Putamen (tissue), 1 donor: ENCODE results near the gene COL1A1.

Source experiments
- DNase-seq: peaks from one replicate; pipeline ENCODE4 v3.0.0-alpha.2; 2016; ENCODE audit warnings: low spot score

COL1A1 gene

GRCh38 chr17:50153650-50154575 lies 47.5 kb downstream of the COL1A1 start:
- no peak for DNase-seq

- no peak for DNase-seq
Measured at GRCh38 chr17:50152736-50153135, 48.7 kb downstream of the COL1A1 start.

- peak; percentile 92 for DNase-seq
Measured at GRCh38 chr17:50151937-50152547, 49.4 kb downstream of the COL1A1 start.

- peak; percentile 91 for DNase-seq
Measured at GRCh38 chr17:50151041-50151936, 50.1 kb downstream of the COL1A1 start.

- DNase-seq, result no peak
Measured at GRCh38 chr17:50150354-50151040, 50.9 kb downstream of the COL1A1 start, which contains the start of gene PPP1R9B. PPP1R9B (minus strand) TSS chr17:50150677; CDS start chr17:50150513, 164 bp downstream.

GRCh38 chr17:50149417-50150353 lies 51.7 kb downstream of the COL1A1 start:
- no peak for DNase-seq

- no peak for DNase-seq
Measured at GRCh38 chr17:50149091-50149416, 52.4 kb downstream of the COL1A1 start.

GRCh38 chr17:50148226-50149090 lies 53.0 kb downstream of the COL1A1 start:
- DNase-seq, result peak; percentile 58

GRCh38 chr17:50147841-50148225 lies 53.6 kb downstream of the COL1A1 start:
- DNase-seq, result no peak

GRCh38 chr17:50146927-50147665 lies 54.3 kb downstream of the COL1A1 start:
- no peak for DNase-seq

- DNase-seq, result no peak
Measured at GRCh38 chr17:50146230-50146926, 55.1 kb downstream of the COL1A1 start.

- DNase-seq, result no peak
Measured at GRCh38 chr17:50145532-50146229, 55.8 kb downstream of the COL1A1 start.

GRCh38 chr17:50144845-50145531 lies 56.4 kb downstream of the COL1A1 start:
- DNase-seq, result no peak

- no peak for DNase-seq
Measured at GRCh38 chr17:50144355-50144754, 57.1 kb downstream of the COL1A1 start.

- DNase-seq, result no peak
Measured at GRCh38 chr17:50143461-50144176, 57.8 kb downstream of the COL1A1 start.

- DNase-seq, result no peak
Measured at GRCh38 chr17:50141745-50142110, 59.7 kb downstream of the COL1A1 start.
